Stimulated activated CD4-positive, alpha-beta T cell treated with anti-CD3 and anti-CD28 coated beads, Interleukin-15, amount 100 ng/mL, for 48 hours (primary cell): Measurements from ENCODE around the gene MERTK.

Experiments
- DNase-seq, 2 donors: peaks; one replicate each; pipeline ENCODE4 v3.0.0-alpha.2; 2020; ENCODE audit warnings: low read depth in 2 of 2

MERTK gene

GRCh38 chr2:112075490-112076260 is 177.3 kb downstream of the MERTK start:
- DNase-seq: no peak

DNA sequence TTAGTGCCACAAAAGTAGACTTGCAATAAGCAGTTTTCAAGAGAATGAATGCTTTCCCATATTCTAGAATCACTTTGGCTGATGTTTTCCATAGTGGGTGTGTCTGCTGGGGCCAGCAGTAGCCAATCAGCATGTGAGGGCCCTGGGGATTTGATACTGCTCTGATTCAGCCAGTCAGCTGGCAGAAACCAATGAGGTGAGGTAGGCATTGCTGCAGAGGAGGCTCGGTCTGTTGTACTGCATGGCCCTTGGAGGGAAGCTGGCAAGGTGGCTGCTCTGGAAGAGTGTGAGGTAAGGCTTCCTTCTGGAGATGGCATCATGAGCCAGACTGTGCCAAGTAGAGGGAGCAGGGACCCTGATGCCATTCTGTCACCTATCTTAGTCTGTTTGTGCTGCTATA is 179.4 kb downstream of the MERTK start:
- DNase-seq: no peak
